GM12878 (cell line): ENCODE measurements around the gene ANO2. TPM values are rescaled to one million over a fixed set of nuclear protein-coding genes. Genes with fewer than 3 reads are reported as not detected.

ENCODE experiments used
- ATAC-seq: fragments of 200-7000 bp; cut with Tn5 transposase; 3 replicates; pipeline ENCODE4 v1.9.1; 2020; ENCODE audit warnings: mild to moderate bottlenecking, moderate library complexity
- BruUV-seq: library from RNA; stranded (reverse); fragments of 400-500 nt; replicated peaks from 2 replicates; lab custom pipeline; 2021; lab: Mats Ljungman, UMichigan
- CTCF ChIA-PET: fragments of 300-600 bp; sonication (Branson Sonifier 250); formaldehyde crosslinking; extraction: SDS; loops from one replicate; lab custom pipeline; 2021; ENCODE audit warnings: inconsistent platforms; lab: Yijun Ruan, JAX
- POLR2A ChIA-PET: fragments of 350-600 bp; formaldehyde crosslinking; extraction: SDS; loops from one replicate; lab custom pipeline; 2021; ENCODE audit warnings: inconsistent platforms; lab: Charles Lee
- RAD21 ChIA-PET: fragments of 300-600 bp; sonication (Branson Sonifier 250); formaldehyde crosslinking; loops from one replicate; lab custom pipeline; 2023; ENCODE audit warnings: antibody characterized with exemption; ENCODE audit not compliant: unreplicated experiment; lab: Charles Lee
- SMC1A ChIA-PET: fragments of 300-600 bp; sonication (Branson Sonifier 250); formaldehyde crosslinking; loops from one replicate; lab custom pipeline; 2023; ENCODE audit not compliant: unreplicated experiment, uncharacterized antibody; lab: Charles Lee
- DNase-seq: peaks from one replicate; pipeline ENCODE4 v3.0.0-alpha.2; 2011; ENCODE audit warnings: low read depth, low spot score
- FAIRE-seq: peaks from 3 replicates; lab custom pipeline; 2011; peaks lifted over from hg19 to GRCh38; lab: Jason Lieb, UNC
- H2AFZ ChIP-seq: 2 replicates; pipeline ENCODE4 v1.6.0; 2011; ENCODE audit warnings: low read depth, low read length, control low read depth; ENCODE audit not compliant: control insufficient read depth
- H3K27ac ChIP-seq: 2 replicates; pipeline ENCODE4 v1.5.1; 2011; ENCODE audit warnings: control low read depth; ENCODE audit not compliant: control insufficient read depth, insufficient read depth
- H3K27me3 ChIP-seq, 2 experiments: replicated peaks in 1 of 2; 2 replicates each; pipeline versions ENCODE4 v1.6.0 to v1.6.1; 2011; ENCODE audit warnings: low read length in 1 of 2; ENCODE audit not compliant: control insufficient read depth in 2 of 2, insufficient read depth in 2 of 2
- H3K36me3 ChIP-seq, 2 experiments: 2 replicates each; pipeline ENCODE4 v1.5.1; 2011; ENCODE audit warnings: low read length in 1 of 2; ENCODE audit not compliant: control insufficient read depth in 2 of 2, insufficient read depth in 2 of 2
- H3K4me1 ChIP-seq: 2 replicates; pipeline ENCODE4 v1.6.1; 2011; ENCODE audit warnings: mild to moderate bottlenecking, low read length, moderate library complexity, mixed read lengths; ENCODE audit not compliant: control insufficient read depth, insufficient read depth
- H3K4me2 ChIP-seq: 2 replicates; pipeline ENCODE4 v1.6.0; 2011; ENCODE audit warnings: control low read depth; ENCODE audit not compliant: control insufficient read depth, insufficient read depth
- H3K4me3 ChIP-seq: fragments of 200-600 bp; sonication (generic); 2 replicates; pipeline ENCODE4 v1.5.1; 2016
- H3K79me2 ChIP-seq: 2 replicates; pipeline ENCODE4 v1.6.0; 2011; ENCODE audit warnings: low read length; ENCODE audit not compliant: control insufficient read depth, insufficient read depth
- H3K9ac ChIP-seq: 2 replicates; pipeline ENCODE4 v1.8.0; 2011; ENCODE audit warnings: low read length, control low read depth, mixed read lengths; ENCODE audit not compliant: control insufficient read depth, insufficient read depth
- H3K9me3 ChIP-seq: replicated peaks from 3 replicates; pipeline ENCODE4 v1.5.1; 2011; ENCODE audit warnings: mild to moderate bottlenecking, low read length; ENCODE audit not compliant: control insufficient read depth, insufficient read depth
- H4K20me1 ChIP-seq: 2 replicates; pipeline ENCODE4 v1.6.0; 2011; ENCODE audit not compliant: control insufficient read depth, insufficient read depth
- PBX3 ChIP-seq: IDR thresholded peaks from 2 replicates; pipeline ENCODE4 v1.6.1; 2011; ENCODE audit warnings: mild to moderate bottlenecking, low read depth, low read length, moderate library complexity; ENCODE audit not compliant: insufficient replicate concordance
- SREBF2 ChIP-seq: IDR thresholded peaks from 2 replicates; pipeline ENCODE4 v1.6.1; 2012; ENCODE audit warnings: mild to moderate bottlenecking, low read length
- USF1 ChIP-seq: IDR thresholded peaks from 2 replicates; pipeline ENCODE4 v1.6.1; 2011; ENCODE audit warnings: borderline replicate concordance, low read depth, mild to moderate bottlenecking, moderate library complexity, mixed read lengths, low read length; ENCODE audit not compliant: insufficient read depth; ENCODE audit errors: extremely low read length
- WRNIP1 ChIP-seq: IDR thresholded peaks from 2 replicates; pipeline ENCODE4 v1.6.1; 2011; ENCODE audit warnings: low read depth, low read length, improper control_type of control experiment, borderline replicate concordance
- WGBS: methylation state at CpG from one replicate; pipeline ENCODE4 v1.1.6; 2016; ENCODE audit warnings: low lambda C conversion rate; ENCODE audit not compliant: insufficient replicate concordance, insufficient coverage; ENCODE audit errors: missing lambda C conversion rate; 5-methylcytosine and 5-hydroxymethylcytosine counted together
- in situ Hi-C: fragments of 300-500 bp; cut with MboI; formaldehyde crosslinking; loops from 9 replicates; pipeline ENCODE4 v1.14.3; 2018; ENCODE audit warnings: mixed read lengths
- intact Hi-C: fragments of 100-400 bp; cut with micrococcal nuclease; formaldehyde crosslinking; loops from one replicate; pipeline ENCODE4 v1.14.2; 2022; ENCODE audit not compliant: unreplicated experiment
- polyA plus RNA-seq, 11 experiments: library from polyadenylated mRNA; depleted of rRNA in 4 of 11; unstranded in 6 of 11; stranded (reverse) in 5 of 11; fragments of >200 nt; fragmentation: Nextera tagmentation in 4 of 11; fragmentation: Illumina TruSeq in 1 of 11; extraction: Ambion mirVana in 4 of 11; extraction: Trizol in 1 of 11; gene quantifications; 1 replicate in 1 of 11; 2 replicates in 10 of 11; pipeline versions ENCODE4 v1.2.1 to v1.2.3, GENCODE V29; 2011 to 2016; ENCODE audit warnings: inconsistent platforms in 2 of 11, missing spikeins in 2 of 11, low read depth in 1 of 11
- total RNA-seq, 4 experiments: library from RNA; depleted of rRNA in 3 of 4; stranded (reverse); fragments of >200 nt in 3 of 4; fragmentation: Illumina TruSeq in 1 of 4; extraction: Trizol in 1 of 4; gene quantifications; 2 replicates each; pipeline versions ENCODE4 v1.2.1 to v1.2.3, GENCODE V29; 2013 to 2021
- TF ChIP-seq, protein P1 (sequence below): fragments of 150-350 bp; IDR thresholded peaks from 2 replicates; pipeline ENCODE4 v1.6.1; 2014; ENCODE audit warnings: mild to moderate bottlenecking, low read depth, low read length
- TF ChIP-seq, protein P2 (sequence below): fragments of 450-650 bp; IDR thresholded peaks from 2 replicates; pipeline ENCODE4 v1.6.1; 2017; ENCODE audit warnings: mild to moderate bottlenecking
- TF ChIP-seq, protein P3 (sequence below): IDR thresholded peaks from 2 replicates; pipeline ENCODE4 v1.6.1; 2012; ENCODE audit warnings: mild to moderate bottlenecking, low read depth, low read length

The ANO2 gene
- total and polyA plus RNA-seq, 10 of the 15 experiments (the other 5 are each of a cell fraction or from before 2014, with no cell fraction given) = not detected

DNA sequence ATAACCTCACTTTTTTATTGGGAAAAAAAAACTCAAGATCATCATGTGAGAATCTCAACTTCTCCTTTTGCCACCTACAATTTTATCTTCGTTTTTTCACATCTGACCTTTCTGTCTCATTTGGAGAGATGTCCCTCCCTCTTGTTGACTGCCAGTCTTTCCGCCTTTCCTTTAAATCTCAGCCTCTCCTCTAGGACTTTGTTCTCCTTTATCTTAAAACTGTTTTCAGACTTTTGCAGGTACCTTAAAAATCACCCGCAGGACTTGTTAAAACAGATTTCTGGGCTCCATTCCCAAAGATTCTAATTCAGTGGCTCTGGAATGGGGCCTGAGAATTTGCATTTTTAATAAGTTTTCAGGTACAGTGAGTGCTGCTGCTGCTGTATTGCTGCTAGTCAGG is 289.9 kb downstream of the ANO2 start:
- no peaks in the 10 kb centered on the region for H3K79me2 ChIP-seq
- ATAC-seq = no peak
- no peak overlapping the region for H2AFZ ChIP-seq
- no peaks in the 10 kb centered on the region for H4K20me1 ChIP-seq
- no peak for DNase-seq
- in situ Hi-C loops = no loop called here
- BruUV-seq = no TSS peak
- H3K9me3 ChIP-seq = no peaks in the 10 kb centered on the region
- no peak for FAIRE-seq
- H3K9ac ChIP-seq = no peak overlapping the region
- ChIA-PET CTCF (no interaction called here), POLR2A (no interaction called here)
- no peak overlapping the region for H3K4me2 ChIP-seq
- H3K27me3 ChIP-seq = no peaks in the 10 kb centered on the region
- TF ChIP-seq PBX3 = no peak
- no peak for TF ChIP-seq WRNIP1
- TF ChIP-seq, protein P1, sequence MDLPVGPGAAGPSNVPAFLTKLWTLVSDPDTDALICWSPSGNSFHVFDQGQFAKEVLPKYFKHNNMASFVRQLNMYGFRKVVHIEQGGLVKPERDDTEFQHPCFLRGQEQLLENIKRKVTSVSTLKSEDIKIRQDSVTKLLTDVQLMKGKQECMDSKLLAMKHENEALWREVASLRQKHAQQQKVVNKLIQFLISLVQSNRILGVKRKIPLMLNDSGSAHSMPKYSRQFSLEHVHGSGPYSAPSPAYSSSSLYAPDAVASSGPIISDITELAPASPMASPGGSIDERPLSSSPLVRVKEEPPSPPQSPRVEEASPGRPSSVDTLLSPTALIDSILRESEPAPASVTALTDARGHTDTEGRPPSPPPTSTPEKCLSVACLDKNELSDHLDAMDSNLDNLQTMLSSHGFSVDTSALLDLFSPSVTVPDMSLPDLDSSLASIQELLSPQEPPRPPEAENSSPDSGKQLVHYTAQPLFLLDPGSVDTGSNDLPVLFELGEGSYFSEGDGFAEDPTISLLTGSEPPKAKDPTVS = no peak
- TF ChIP-seq, protein P2, sequence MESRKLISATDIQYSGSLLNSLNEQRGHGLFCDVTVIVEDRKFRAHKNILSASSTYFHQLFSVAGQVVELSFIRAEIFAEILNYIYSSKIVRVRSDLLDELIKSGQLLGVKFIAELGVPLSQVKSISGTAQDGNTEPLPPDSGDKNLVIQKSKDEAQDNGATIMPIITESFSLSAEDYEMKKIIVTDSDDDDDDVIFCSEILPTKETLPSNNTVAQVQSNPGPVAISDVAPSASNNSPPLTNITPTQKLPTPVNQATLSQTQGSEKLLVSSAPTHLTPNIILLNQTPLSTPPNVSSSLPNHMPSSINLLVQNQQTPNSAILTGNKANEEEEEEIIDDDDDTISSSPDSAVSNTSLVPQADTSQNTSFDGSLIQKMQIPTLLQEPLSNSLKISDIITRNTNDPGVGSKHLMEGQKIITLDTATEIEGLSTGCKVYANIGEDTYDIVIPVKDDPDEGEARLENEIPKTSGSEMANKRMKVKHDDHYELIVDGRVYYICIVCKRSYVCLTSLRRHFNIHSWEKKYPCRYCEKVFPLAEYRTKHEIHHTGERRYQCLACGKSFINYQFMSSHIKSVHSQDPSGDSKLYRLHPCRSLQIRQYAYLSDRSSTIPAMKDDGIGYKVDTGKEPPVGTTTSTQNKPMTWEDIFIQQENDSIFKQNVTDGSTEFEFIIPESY = no peak
- TF ChIP-seq SREBF2 = no peak
- TF ChIP-seq USF1 = no peak
- TF ChIP-seq, protein P3, sequence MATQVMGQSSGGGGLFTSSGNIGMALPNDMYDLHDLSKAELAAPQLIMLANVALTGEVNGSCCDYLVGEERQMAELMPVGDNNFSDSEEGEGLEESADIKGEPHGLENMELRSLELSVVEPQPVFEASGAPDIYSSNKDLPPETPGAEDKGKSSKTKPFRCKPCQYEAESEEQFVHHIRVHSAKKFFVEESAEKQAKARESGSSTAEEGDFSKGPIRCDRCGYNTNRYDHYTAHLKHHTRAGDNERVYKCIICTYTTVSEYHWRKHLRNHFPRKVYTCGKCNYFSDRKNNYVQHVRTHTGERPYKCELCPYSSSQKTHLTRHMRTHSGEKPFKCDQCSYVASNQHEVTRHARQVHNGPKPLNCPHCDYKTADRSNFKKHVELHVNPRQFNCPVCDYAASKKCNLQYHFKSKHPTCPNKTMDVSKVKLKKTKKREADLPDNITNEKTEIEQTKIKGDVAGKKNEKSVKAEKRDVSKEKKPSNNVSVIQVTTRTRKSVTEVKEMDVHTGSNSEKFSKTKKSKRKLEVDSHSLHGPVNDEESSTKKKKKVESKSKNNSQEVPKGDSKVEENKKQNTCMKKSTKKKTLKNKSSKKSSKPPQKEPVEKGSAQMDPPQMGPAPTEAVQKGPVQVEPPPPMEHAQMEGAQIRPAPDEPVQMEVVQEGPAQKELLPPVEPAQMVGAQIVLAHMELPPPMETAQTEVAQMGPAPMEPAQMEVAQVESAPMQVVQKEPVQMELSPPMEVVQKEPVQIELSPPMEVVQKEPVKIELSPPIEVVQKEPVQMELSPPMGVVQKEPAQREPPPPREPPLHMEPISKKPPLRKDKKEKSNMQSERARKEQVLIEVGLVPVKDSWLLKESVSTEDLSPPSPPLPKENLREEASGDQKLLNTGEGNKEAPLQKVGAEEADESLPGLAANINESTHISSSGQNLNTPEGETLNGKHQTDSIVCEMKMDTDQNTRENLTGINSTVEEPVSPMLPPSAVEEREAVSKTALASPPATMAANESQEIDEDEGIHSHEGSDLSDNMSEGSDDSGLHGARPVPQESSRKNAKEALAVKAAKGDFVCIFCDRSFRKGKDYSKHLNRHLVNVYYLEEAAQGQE = no peak
- TF ChIP-seq, all 136 proteins: peak for 0
- 33% methylated on average over 3 of the region's 3 CpGs for WGBS
- no peak overlapping the region for H3K4me3 ChIP-seq
- intact Hi-C loops = no loop called here
- H3K36me3 ChIP-seq = no peaks in the 10 kb centered on the region
- ChIA-PET SMC1A (no interaction called here), RAD21 (no interaction called here)
- no peaks in the 10 kb centered on the region for H3K4me1 ChIP-seq
- no peak overlapping the region for H3K27ac ChIP-seq
